OCI-LY3 (cell line): Measurements from ENCODE around the gene RAB19.

Experiments used
- EZH2phosphoT487 ChIP-seq: fragments of 200-600 bp; shearing (Covaris generic); IDR thresholded peaks from 2 replicates; pipeline ENCODE4 v1.6.1; 2018; ENCODE audit warnings: antibody characterized with exemption, mixed run types, low read depth
- TF ChIP-seq, protein P1 (sequence below): fragments of 200-600, 300-600 bp; sonication (generic); IDR thresholded peaks from 2 replicates; pipeline ENCODE4 v1.5.1; 2014; ENCODE audit warnings: antibody characterized with exemption, low read length, low read depth

DNA sequence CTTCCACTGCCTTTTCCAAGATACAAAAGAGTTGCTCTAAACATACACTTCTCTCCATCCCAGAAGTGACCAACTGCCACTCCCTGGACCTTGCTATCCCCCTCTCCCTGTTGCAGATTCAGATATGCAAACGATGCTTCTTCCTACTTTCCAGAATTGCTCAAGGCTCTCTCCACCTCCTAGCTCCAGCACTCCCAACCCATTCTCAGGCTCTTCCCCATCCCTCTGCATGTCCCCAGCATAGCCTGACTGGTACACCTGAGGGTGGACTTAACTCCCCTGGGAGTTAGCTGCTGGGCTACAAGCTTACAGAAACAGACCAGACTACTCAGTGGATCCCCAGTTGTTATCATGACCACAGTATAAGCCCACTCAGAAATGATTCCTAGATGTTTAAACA lies 47.9 kb downstream of the RAB19 start:
- TF ChIP-seq, protein P1, sequence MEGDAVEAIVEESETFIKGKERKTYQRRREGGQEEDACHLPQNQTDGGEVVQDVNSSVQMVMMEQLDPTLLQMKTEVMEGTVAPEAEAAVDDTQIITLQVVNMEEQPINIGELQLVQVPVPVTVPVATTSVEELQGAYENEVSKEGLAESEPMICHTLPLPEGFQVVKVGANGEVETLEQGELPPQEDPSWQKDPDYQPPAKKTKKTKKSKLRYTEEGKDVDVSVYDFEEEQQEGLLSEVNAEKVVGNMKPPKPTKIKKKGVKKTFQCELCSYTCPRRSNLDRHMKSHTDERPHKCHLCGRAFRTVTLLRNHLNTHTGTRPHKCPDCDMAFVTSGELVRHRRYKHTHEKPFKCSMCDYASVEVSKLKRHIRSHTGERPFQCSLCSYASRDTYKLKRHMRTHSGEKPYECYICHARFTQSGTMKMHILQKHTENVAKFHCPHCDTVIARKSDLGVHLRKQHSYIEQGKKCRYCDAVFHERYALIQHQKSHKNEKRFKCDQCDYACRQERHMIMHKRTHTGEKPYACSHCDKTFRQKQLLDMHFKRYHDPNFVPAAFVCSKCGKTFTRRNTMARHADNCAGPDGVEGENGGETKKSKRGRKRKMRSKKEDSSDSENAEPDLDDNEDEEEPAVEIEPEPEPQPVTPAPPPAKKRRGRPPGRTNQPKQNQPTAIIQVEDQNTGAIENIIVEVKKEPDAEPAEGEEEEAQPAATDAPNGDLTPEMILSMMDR, result no peak
- TF ChIP-seq EZH2phosphoT487, result no peak
